WERI-Rb-1 (cell line): ENCODE data around the gene HCCS.

ENCODE experiments used
- DNase-seq: peaks from one replicate; pipeline ENCODE4 v3.0.0-alpha.2; 2020
- H3K27ac ChIP-seq: fragments of 250-450 bp; sonication (Bioruptor Pico); 2 replicates; pipeline ENCODE4 v1.5.1; 2020; ENCODE audit warnings: mild to moderate bottlenecking, moderate library complexity
- H3K27me3 ChIP-seq: fragments of 250-450 bp; sonication (Bioruptor Pico); 2 replicates; pipeline ENCODE4 v1.5.1; 2021; ENCODE audit warnings: mild to moderate bottlenecking, low read depth, moderate library complexity; ENCODE audit not compliant: insufficient read depth, severe bottlenecking
- H3K36me3 ChIP-seq: fragments of 250-450 bp; sonication (Bioruptor Pico); 2 replicates; pipeline ENCODE4 v1.5.1; 2020; ENCODE audit warnings: mild to moderate bottlenecking, moderate library complexity
- H3K4me3 ChIP-seq: 2 replicates; pipeline ENCODE4 v1.5.1; 2011; ENCODE audit warnings: low read depth, mild to moderate bottlenecking, control low read depth, low read length
- H3K9me3 ChIP-seq: fragments of 250-450 bp; sonication (Bioruptor Pico); 2 replicates; pipeline ENCODE4 v1.5.1; 2021; ENCODE audit warnings: mild to moderate bottlenecking, moderate library complexity; ENCODE audit not compliant: severe bottlenecking
- CTCF ChIP-seq: IDR thresholded peaks from 2 replicates; pipeline ENCODE4 v1.5.1; 2011; ENCODE audit warnings: low read depth, mild to moderate bottlenecking, control low read depth, inconsistent platforms, low read length

HCCS gene

GRCh38 chrX:11137543-11138139 lies 26.5 kb downstream of the HCCS start:
- Histone ChIP-seq H3K36me3 (no peaks in the 10 kb centered on the region), H3K27me3 (no peaks in the 10 kb centered on the region), H3K27ac (no peak overlapping the region), H3K9me3 (no peaks in the 10 kb centered on the region), H3K4me3 (no peak overlapping the region)
- no peak for TF ChIP-seq CTCF
- no peak for DNase-seq

DNA sequence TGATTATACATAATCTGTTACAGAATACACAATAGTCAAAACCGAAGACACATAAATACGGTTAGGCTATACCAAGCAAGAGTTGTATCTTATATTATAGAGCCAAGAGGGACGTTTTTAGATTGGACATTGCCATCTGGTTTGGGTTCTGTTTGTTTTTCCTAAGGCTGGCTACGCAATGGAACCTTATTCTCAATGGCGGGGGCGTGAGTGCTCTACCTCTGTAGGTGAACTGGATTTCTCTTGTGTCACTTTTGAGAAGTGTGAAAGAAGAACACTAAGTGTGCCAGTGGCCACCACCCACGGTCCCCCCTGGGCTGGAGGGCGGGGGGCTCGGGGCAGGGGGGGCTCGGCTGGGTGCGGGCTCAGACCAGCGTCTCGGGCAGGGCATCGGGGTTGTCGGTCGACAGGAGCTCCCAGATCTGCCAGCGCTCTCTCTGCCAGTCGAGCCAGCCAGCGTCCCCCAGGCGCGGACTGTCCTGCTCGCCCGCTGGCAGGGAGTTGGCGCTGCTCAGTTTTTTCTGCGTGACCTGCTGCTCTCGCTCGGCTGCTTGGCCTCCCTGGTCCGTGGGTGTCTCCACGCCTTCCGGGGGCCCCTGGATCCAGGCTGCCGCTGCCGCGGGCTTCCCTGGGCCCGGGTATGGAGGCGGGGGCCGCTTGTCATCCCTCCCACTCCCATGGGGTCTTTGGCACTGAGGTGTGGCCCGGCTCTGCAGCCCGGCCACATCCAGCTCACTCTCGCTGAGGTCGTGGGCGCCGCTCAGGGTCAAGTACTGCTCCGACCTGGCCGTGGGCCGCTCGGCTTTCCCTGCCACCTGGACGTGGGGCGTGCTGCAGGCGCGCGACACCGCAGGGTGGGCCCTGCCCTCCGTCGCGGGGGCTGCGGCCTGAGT lies 27.6 kb downstream of the HCCS start:
- Histone ChIP-seq H3K36me3 (no peaks in the 10 kb centered on the region), H3K27ac (no peak overlapping the region), H3K9me3 (no peaks in the 10 kb centered on the region), H3K27me3 (no peaks in the 10 kb centered on the region), H3K4me3 (no peak overlapping the region)
- DNase-seq = no peak
- no peak for TF ChIP-seq CTCF

GRCh38 chrX:11143931-11144678 lies 33.0 kb downstream of the HCCS start:
- H3K9me3 ChIP-seq = no peaks in the 10 kb centered on the region
- no peak overlapping the region for H3K27ac ChIP-seq
- H3K36me3 ChIP-seq = no peaks in the 10 kb centered on the region
- TF ChIP-seq CTCF = peak; percentile 63
- DNase-seq = peak; percentile 62
- peaks cover 5% of the 10 kb centered on the region for H3K27me3 ChIP-seq
- H3K4me3 ChIP-seq = no peak overlapping the region

DNA sequence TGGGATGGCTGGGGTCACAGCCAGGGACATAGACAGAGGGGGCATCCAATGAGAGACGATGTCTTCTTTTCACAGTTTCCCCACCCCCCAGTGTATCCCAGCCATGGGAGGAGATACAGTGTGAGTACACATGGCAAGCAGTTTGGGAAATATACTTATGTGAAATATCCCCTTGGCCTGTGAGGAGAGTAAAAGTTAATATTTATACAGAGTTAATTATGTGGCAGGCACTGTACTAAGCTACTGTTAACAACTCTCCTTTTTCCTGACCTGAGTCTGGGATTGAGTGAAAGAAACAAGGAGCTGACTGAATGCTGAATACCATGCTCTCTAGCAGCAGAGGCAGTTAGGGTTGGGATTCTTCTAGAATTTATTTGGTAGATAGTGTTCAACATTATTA lies 35.3 kb downstream of the HCCS start:
- no peak overlapping the region for H3K27ac ChIP-seq
- peaks cover 5% of the 10 kb centered on the region for H3K27me3 ChIP-seq
- H3K9me3 ChIP-seq = no peaks in the 10 kb centered on the region
- no peak overlapping the region for H3K4me3 ChIP-seq
- no peaks in the 10 kb centered on the region for H3K36me3 ChIP-seq
- DNase-seq = no peak
- no peak for TF ChIP-seq CTCF

- Histone ChIP-seq H3K27ac (no peak overlapping the region), H3K27me3 (peaks cover 5% of the 10 kb centered on the region), H3K9me3 (no peaks in the 10 kb centered on the region), H3K36me3 (no peaks in the 10 kb centered on the region), H3K4me3 (no peak overlapping the region)
- DNase-seq = no peak
- TF ChIP-seq CTCF = no peak
Observed at GRCh38 chrX:11148401-11148800, 37.3 kb downstream of the HCCS start.
